HEK293 (cell line): Measurements from ENCODE around the gene AKAP1.
A peak's percentile ranks its signal among the peaks of the same experiment; 100 is the strongest.

Experiments used
- CTCF ChIA-PET: fragments of 350-600 bp; formaldehyde crosslinking; extraction: SDS; loops from one replicate; lab custom pipeline; 2021; ENCODE audit warnings: antibody characterized with exemption; lab: Yijun Ruan, JAX
- POLR2A ChIA-PET: fragments of 300-600 bp; formaldehyde crosslinking; extraction: SDS; loops from one replicate; lab custom pipeline; 2020; ENCODE audit warnings: antibody characterized with exemption, inconsistent platforms; lab: Yijun Ruan, JAX
- H3K27ac ChIP-seq: fragments of 200-500 bp; sonication (Bioruptor generic); 2 replicates; pipeline ENCODE4 v1.5.1; 2014; ENCODE audit warnings: low read depth, low read length, control low read depth, inconsistent platforms; ENCODE audit errors: extremely low read depth
- H3K36me3 ChIP-seq, 2 experiments: fragments of 200-500 bp in 1 of 2; sonication (Bioruptor generic) in 1 of 2; 1 replicate in 1 of 2; 2 replicates in 1 of 2; pipeline ENCODE4 v1.5.1; 2014 to 2017; ENCODE audit warnings: inconsistent platforms in 2 of 2, low read length in 2 of 2; ENCODE audit not compliant: control insufficient read depth in 2 of 2, insufficient read depth in 1 of 2
- H3K4me1 ChIP-seq: fragments of 200-500 bp; sonication (Bioruptor generic); 2 replicates; pipeline ENCODE4 v1.5.1; 2014; ENCODE audit warnings: mild to moderate bottlenecking, low read length, inconsistent platforms; ENCODE audit not compliant: control insufficient read depth, insufficient read depth
- H3K4me3 ChIP-seq: 2 replicates; pipeline ENCODE4 v1.5.1; 2011; ENCODE audit warnings: low read depth, mild to moderate bottlenecking, control low read depth, low read length, moderate library complexity
- H3K9me3 ChIP-seq: fragments of 200-500 bp; sonication (Bioruptor generic); 2 replicates; pipeline ENCODE4 v1.5.1; 2014; ENCODE audit warnings: low read depth, low read length, inconsistent platforms; ENCODE audit not compliant: control insufficient read depth, insufficient read depth
- EGR2 ChIP-seq: fragments of 450-650 bp; formaldehyde crosslinking; IDR thresholded peaks from 2 replicates; pipeline ENCODE4 v1.5.1; 2016; ENCODE audit warnings: low read depth, missing biosample characterization, missing genetic modification characterization
- GLI2 ChIP-seq: fragments of 450-650 bp; formaldehyde crosslinking; IDR thresholded peaks from 2 replicates; pipeline ENCODE4; 2017; ENCODE audit warnings: missing biosample characterization, missing genetic modification characterization, low read depth, borderline replicate concordance
- GLIS2 ChIP-seq: fragments of 450-650 bp; formaldehyde crosslinking; IDR thresholded peaks from 2 replicates; pipeline ENCODE4 v1.5.1; 2016; ENCODE audit warnings: missing biosample characterization, missing genetic modification characterization
- KLF1 ChIP-seq: fragments of 450-650 bp; formaldehyde crosslinking; IDR thresholded peaks from 2 replicates; pipeline ENCODE4 v1.5.1; 2016; ENCODE audit warnings: missing biosample characterization, missing genetic modification characterization
- KLF7 ChIP-seq: fragments of 450-650 bp; formaldehyde crosslinking; IDR thresholded peaks from 2 replicates; pipeline ENCODE4 v1.5.1; 2016; ENCODE audit warnings: missing biosample characterization, missing genetic modification characterization, borderline replicate concordance
- MYNN ChIP-seq: fragments of 450-650 bp; formaldehyde crosslinking; IDR thresholded peaks from 2 replicates; pipeline ENCODE4 v1.5.1; 2016; ENCODE audit warnings: missing biosample characterization, missing genetic modification characterization, borderline replicate concordance
- SP2 ChIP-seq: fragments of 450-650 bp; formaldehyde crosslinking; IDR thresholded peaks from 2 replicates; pipeline ENCODE4 v1.5.1; 2016; ENCODE audit warnings: missing biosample characterization, missing genetic modification characterization
- SP3 ChIP-seq: fragments of 450-650 bp; formaldehyde crosslinking; IDR thresholded peaks from 2 replicates; pipeline ENCODE4 v1.5.1; 2016; ENCODE audit warnings: missing biosample characterization, missing genetic modification characterization
- YY2 ChIP-seq: fragments of 450-650 bp; formaldehyde crosslinking; IDR thresholded peaks from 2 replicates; pipeline ENCODE4 v1.5.1; 2016; ENCODE audit warnings: missing biosample characterization, missing genetic modification characterization
- ZBTB7A ChIP-seq: fragments of 450-650 bp; formaldehyde crosslinking; IDR thresholded peaks from 2 replicates; pipeline ENCODE4 v1.5.1; 2016; ENCODE audit warnings: low read depth, missing biosample characterization, missing genetic modification characterization
- ZEB2 ChIP-seq: fragments of 450-650 bp; formaldehyde crosslinking; IDR thresholded peaks from 2 replicates; pipeline ENCODE4 v1.5.1; 2016; ENCODE audit warnings: missing biosample characterization, missing genetic modification characterization
- ZFHX2 ChIP-seq: fragments of 450-650 bp; formaldehyde crosslinking; conservative IDR thresholded peaks from 2 replicates; pipeline ENCODE4 v1.5.1; 2016; ENCODE audit warnings: missing biosample characterization, missing genetic modification characterization
- ZNF140 ChIP-seq: fragments of 450-650 bp; formaldehyde crosslinking; IDR thresholded peaks from 2 replicates; pipeline ENCODE4 v1.5.1; 2016; ENCODE audit warnings: missing biosample characterization, missing genetic modification characterization
- ZNF175 ChIP-seq: fragments of 450-650 bp; formaldehyde crosslinking; IDR thresholded peaks from 2 replicates; pipeline ENCODE4 v1.5.1; 2016; ENCODE audit warnings: missing biosample characterization, missing genetic modification characterization
- ZNF223 ChIP-seq: fragments of 450-650 bp; formaldehyde crosslinking; IDR thresholded peaks from 2 replicates; pipeline ENCODE4 v1.5.1; 2016; ENCODE audit warnings: missing biosample characterization, missing genetic modification characterization
- ZNF23 ChIP-seq: fragments of 450-650 bp; formaldehyde crosslinking; IDR thresholded peaks from 2 replicates; pipeline ENCODE4 v1.5.1; 2016; ENCODE audit warnings: missing biosample characterization, missing genetic modification characterization, borderline replicate concordance
- ZNF24 ChIP-seq: fragments of 450-650 bp; formaldehyde crosslinking; IDR thresholded peaks from 2 replicates; pipeline ENCODE4 v1.5.1; 2016; ENCODE audit warnings: missing biosample characterization, missing genetic modification characterization
- ZNF600 ChIP-seq: fragments of 450-650 bp; formaldehyde crosslinking; IDR thresholded peaks from 2 replicates; pipeline ENCODE4 v1.5.1; 2016; ENCODE audit warnings: missing biosample characterization, missing genetic modification characterization
- ZNF701 ChIP-seq: fragments of 450-650 bp; formaldehyde crosslinking; IDR thresholded peaks from 2 replicates; pipeline ENCODE4 v1.5.1; 2016; ENCODE audit warnings: missing biosample characterization, missing genetic modification characterization
- ZNF785 ChIP-seq: fragments of 450-650 bp; formaldehyde crosslinking; IDR thresholded peaks from 2 replicates; pipeline ENCODE4 v1.5.1; 2016; ENCODE audit warnings: missing biosample characterization, missing genetic modification characterization
- TF ChIP-seq, protein P1 (sequence below): fragments of 450-650 bp; formaldehyde crosslinking; IDR thresholded peaks from 2 replicates; pipeline ENCODE4 v1.5.1; 2017; ENCODE audit warnings: missing biosample characterization, missing genetic modification characterization
- TF ChIP-seq, protein P2 (sequence below): fragments of 450-650 bp; formaldehyde crosslinking; IDR thresholded peaks from 2 replicates; pipeline ENCODE4 v1.5.1; 2016; ENCODE audit warnings: missing biosample characterization, missing genetic modification characterization
- TF ChIP-seq, protein P3 (sequence below): fragments of 450-650 bp; formaldehyde crosslinking; IDR thresholded peaks from 2 replicates; pipeline ENCODE4 v1.5.1; 2016; ENCODE audit warnings: missing biosample characterization, missing genetic modification characterization
- TF ChIP-seq, protein P4 (sequence below): fragments of 450-650 bp; formaldehyde crosslinking; IDR thresholded peaks from 2 replicates; pipeline ENCODE4 v1.5.1; 2016; ENCODE audit warnings: missing biosample characterization, missing genetic modification characterization
- TF ChIP-seq, protein P5 (sequence below): fragments of 450-650 bp; formaldehyde crosslinking; IDR thresholded peaks from 2 replicates; pipeline ENCODE4 v1.5.1; 2016; ENCODE audit warnings: missing biosample characterization, missing genetic modification characterization
- TF ChIP-seq, protein P6 (sequence below): fragments of 450-650 bp; formaldehyde crosslinking; IDR thresholded peaks from 2 replicates; pipeline ENCODE4 v1.5.1; 2016; ENCODE audit warnings: missing biosample characterization, missing genetic modification characterization

Gene AKAP1

DNA sequence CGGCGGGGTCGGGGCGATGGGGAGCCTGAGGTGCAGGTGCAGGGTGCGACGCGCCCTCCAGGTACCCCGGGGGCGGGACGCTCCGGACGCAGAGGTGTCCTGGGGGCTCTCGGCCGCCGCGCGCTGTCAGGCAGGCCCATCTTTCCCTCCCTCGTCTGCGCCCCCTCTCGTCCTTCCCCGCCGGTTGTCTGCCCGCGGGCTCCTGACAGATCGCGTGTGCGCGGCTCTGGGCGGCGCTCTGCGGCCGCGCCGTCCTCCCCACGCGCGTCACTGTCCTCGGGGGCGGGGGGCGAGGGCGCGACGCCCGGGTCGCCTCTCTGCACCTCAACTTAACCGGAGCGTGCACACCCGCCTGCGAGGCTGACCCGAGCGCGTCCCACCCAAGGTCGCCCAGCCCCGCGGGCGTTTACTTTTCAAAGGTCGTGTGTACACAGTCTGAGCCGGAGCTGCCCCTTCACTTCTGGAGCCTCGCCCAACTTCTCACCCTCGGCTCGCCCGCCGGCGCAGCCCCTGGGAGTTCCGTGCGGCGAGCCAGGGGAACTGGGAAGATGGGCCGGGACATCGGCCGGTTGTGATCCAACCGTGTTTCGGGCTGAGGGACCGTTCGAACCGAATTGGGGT, 512 bp downstream of the AKAP1 start:
- Histone ChIP-seq H3K4me3 (peak overlapping the region; percentile 77), H3K27ac (peak overlapping the region; percentile 79), H3K9me3 (no peaks in the 10 kb centered on the region), H3K4me1 (peaks cover 9% of the 10 kb centered on the region), H3K36me3 (no peaks in the 10 kb centered on the region)
- POLR2A ChIA-PET, result interaction anchor here (0.6 to 2.1 kb wide), 15 partner anchors 9 to 664 kb away, joined by 3 to 8 read pairs (median 4); partner anchors contain the start of genes C17orf67, DGKE, SCPEP1 and TRIM25
- CTCF ChIA-PET, result interaction anchor here (0.6 to 1.7 kb wide), 8 partner anchors 11 to 1098 kb away, joined by 3 to 4 read pairs (median 3); no protein-coding TSS in a partner anchor
- TF ChIP-seq YY2 (tag by site-specific recombination) (0 out of 2 replicates have a peak, but pooled peaks have one; percentile 51), MYNN (tag by site-specific recombination) (peak; percentile 65; the same call in 1 of the 2 replicates), ZNF600 (peak; percentile 10; the same call in 1 of the 2 replicates), ZNF24 (no peak; the same call in 1 of the 2 replicates), ZEB2 (tag by site-specific recombination) (peak; percentile 77), ZFHX2 (tag by site-specific recombination) (peak; percentile 86), ZBTB7A (peak; percentile 76; the same call in 1 of the 2 replicates), GLIS2 (tag by site-specific recombination) (peak; percentile 35), ZNF140 (no peak), EGR2 (tag by site-specific recombination) (peak; percentile 78), ZNF223 (tag by site-specific recombination) (0 out of 2 replicates have a peak, but pooled peaks have one; percentile 4), KLF1 (tag by site-specific recombination) (peak; percentile 96), ZNF701 (no peak), ZNF785 (no peak), ZNF23 (no peak), GLI2 (tag by site-specific recombination) (no peak), SP3 (tag by site-specific recombination) (peak; percentile 71; the same call in 1 of the 2 replicates), ZNF175 (tag by site-specific recombination) (no peak), KLF7 (tag by site-specific recombination) (peak; percentile 17; the same call in 1 of the 2 replicates), SP2 (tag by site-specific recombination) (peak; percentile 62; the same call in 1 of the 2 replicates)
- TF ChIP-seq, protein P1, sequence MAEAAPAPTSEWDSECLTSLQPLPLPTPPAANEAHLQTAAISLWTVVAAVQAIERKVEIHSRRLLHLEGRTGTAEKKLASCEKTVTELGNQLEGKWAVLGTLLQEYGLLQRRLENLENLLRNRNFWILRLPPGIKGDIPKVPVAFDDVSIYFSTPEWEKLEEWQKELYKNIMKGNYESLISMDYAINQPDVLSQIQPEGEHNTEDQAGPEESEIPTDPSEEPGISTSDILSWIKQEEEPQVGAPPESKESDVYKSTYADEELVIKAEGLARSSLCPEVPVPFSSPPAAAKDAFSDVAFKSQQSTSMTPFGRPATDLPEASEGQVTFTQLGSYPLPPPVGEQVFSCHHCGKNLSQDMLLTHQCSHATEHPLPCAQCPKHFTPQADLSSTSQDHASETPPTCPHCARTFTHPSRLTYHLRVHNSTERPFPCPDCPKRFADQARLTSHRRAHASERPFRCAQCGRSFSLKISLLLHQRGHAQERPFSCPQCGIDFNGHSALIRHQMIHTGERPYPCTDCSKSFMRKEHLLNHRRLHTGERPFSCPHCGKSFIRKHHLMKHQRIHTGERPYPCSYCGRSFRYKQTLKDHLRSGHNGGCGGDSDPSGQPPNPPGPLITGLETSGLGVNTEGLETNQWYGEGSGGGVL (tag by site-specific recombination), result peak; percentile 41
- TF ChIP-seq, protein P2, sequence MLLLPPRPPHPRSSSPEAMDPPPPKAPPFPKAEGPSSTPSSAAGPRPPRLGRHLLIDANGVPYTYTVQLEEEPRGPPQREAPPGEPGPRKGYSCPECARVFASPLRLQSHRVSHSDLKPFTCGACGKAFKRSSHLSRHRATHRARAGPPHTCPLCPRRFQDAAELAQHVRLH (tag by site-specific recombination), result no peak
- TF ChIP-seq, protein P3, sequence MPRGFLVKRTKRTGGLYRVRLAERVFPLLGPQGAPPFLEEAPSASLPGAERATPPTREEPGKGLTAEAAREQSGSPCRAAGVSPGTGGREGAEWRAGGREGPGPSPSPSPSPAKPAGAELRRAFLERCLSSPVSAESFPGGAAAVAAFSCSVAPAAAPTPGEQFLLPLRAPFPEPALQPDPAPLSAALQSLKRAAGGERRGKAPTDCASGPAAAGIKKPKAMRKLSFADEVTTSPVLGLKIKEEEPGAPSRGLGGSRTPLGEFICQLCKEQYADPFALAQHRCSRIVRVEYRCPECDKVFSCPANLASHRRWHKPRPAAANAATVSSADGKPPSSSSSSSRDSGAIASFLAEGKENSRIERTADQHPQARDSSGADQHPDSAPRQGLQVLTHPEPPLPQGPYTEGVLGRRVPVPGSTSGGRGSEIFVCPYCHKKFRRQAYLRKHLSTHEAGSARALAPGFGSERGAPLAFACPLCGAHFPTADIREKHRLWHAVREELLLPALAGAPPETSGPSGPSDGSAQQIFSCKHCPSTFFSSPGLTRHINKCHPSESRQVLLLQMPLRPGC (tag by site-specific recombination), result peak; percentile 40; the same call in 1 of the 2 replicates
- TF ChIP-seq, protein P4, sequence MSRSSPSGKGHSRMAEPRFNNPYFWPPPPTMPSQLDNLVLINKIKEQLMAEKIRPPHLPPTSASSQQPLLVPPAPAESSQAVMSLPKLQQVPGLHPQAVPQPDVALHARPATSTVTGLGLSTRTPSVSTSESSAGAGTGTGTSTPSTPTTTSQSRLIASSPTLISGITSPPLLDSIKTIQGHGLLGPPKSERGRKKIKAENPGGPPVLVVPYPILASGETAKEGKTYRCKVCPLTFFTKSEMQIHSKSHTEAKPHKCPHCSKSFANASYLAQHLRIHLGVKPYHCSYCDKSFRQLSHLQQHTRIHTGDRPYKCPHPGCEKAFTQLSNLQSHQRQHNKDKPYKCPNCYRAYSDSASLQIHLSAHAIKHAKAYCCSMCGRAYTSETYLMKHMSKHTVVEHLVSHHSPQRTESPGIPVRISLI (tag by site-specific recombination), result no peak
- TF ChIP-seq, protein P5, sequence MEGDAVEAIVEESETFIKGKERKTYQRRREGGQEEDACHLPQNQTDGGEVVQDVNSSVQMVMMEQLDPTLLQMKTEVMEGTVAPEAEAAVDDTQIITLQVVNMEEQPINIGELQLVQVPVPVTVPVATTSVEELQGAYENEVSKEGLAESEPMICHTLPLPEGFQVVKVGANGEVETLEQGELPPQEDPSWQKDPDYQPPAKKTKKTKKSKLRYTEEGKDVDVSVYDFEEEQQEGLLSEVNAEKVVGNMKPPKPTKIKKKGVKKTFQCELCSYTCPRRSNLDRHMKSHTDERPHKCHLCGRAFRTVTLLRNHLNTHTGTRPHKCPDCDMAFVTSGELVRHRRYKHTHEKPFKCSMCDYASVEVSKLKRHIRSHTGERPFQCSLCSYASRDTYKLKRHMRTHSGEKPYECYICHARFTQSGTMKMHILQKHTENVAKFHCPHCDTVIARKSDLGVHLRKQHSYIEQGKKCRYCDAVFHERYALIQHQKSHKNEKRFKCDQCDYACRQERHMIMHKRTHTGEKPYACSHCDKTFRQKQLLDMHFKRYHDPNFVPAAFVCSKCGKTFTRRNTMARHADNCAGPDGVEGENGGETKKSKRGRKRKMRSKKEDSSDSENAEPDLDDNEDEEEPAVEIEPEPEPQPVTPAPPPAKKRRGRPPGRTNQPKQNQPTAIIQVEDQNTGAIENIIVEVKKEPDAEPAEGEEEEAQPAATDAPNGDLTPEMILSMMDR (tag by site-specific recombination), result peak; percentile 94
- TF ChIP-seq, protein P6, sequence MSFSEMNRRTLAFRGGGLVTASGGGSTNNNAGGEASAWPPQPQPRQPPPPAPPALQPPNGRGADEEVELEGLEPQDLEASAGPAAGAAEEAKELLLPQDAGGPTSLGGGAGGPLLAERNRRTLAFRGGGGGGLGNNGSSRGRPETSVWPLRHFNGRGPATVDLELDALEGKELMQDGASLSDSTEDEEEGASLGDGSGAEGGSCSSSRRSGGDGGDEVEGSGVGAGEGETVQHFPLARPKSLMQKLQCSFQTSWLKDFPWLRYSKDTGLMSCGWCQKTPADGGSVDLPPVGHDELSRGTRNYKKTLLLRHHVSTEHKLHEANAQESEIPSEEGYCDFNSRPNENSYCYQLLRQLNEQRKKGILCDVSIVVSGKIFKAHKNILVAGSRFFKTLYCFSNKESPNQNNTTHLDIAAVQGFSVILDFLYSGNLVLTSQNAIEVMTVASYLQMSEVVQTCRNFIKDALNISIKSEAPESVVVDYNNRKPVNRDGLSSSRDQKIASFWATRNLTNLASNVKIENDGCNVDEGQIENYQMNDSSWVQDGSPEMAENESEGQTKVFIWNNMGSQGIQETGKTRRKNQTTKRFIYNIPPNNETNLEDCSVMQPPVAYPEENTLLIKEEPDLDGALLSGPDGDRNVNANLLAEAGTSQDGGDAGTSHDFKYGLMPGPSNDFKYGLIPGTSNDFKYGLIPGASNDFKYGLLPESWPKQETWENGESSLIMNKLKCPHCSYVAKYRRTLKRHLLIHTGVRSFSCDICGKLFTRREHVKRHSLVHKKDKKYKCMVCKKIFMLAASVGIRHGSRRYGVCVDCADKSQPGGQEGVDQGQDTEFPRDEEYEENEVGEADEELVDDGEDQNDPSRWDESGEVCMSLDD (tag by site-specific recombination), result peak; percentile 61
